ENCODE results near the gene OSBP2. TPM values are rescaled to one million over a fixed set of nuclear protein-coding genes. Genes with fewer than 3 reads are reported as not detected.

Gene OSBP2
- total RNA-seq, 1 donor from 2014 or later: 22.2 TPM

DNA sequence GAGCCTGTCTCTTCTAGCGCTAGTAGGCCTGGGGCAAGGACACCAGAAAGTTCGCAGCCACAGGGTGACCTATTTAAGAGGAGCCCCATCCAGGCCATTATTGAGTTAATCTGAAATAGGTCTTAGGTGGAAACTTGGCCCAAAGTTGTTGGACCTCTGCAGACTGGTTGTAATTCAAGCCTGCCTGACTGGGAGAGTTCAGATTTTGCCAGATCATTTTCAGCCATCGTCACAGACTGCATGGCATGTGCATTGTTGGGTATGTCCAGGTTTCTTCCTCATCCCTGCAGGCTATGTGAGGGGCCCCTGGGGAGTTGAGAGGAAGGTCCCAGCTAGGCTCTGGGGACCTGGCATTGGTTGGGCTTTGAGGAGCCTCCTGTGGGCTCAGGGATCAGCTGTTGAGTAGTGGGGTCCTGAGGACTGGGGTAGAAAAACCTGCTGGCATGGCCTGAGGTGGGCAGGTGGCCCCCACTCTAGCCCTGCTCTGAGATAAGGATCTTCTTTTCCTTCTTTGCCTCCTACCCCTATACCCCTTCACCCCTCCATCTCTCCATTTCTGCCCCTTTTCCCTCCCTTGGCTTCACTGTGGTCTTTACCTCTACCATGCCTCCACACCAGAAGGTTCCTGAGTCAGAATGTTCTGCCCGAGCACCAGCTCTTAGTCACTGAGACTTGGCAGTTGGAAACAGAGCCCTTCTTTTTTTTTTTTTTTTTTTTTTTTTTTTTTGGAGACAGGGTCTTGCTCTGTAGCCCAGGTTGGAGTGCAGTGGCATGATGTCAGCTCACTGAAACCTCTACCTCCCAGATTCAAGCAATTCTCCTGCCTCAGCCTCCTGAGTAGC lies 161.2 kb downstream of the OSBP2 start:
- Histone ChIP-seq H3K9me3 (replicated peaks) (peaks cover 16% of the 10 kb centered on the region), H3K4me3 (no peak overlapping the region), H3K4me1 (no peaks in the 10 kb centered on the region), H3K27ac (replicated peaks) (no peak overlapping the region), H3K27me3 (ENCODE audit: low read depth) (no peaks in the 10 kb centered on the region), H3K36me3 (no peaks in the 10 kb centered on the region)
- intact Hi-C loops (cut with micrococcal nuclease): no loop called here
- TF ChIP-seq, protein P1, sequence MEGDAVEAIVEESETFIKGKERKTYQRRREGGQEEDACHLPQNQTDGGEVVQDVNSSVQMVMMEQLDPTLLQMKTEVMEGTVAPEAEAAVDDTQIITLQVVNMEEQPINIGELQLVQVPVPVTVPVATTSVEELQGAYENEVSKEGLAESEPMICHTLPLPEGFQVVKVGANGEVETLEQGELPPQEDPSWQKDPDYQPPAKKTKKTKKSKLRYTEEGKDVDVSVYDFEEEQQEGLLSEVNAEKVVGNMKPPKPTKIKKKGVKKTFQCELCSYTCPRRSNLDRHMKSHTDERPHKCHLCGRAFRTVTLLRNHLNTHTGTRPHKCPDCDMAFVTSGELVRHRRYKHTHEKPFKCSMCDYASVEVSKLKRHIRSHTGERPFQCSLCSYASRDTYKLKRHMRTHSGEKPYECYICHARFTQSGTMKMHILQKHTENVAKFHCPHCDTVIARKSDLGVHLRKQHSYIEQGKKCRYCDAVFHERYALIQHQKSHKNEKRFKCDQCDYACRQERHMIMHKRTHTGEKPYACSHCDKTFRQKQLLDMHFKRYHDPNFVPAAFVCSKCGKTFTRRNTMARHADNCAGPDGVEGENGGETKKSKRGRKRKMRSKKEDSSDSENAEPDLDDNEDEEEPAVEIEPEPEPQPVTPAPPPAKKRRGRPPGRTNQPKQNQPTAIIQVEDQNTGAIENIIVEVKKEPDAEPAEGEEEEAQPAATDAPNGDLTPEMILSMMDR (IDR thresholded peaks at IDR 0.05; ENCODE audit: borderline replicate concordance): no peak
- no peak for DNase-seq

DNA sequence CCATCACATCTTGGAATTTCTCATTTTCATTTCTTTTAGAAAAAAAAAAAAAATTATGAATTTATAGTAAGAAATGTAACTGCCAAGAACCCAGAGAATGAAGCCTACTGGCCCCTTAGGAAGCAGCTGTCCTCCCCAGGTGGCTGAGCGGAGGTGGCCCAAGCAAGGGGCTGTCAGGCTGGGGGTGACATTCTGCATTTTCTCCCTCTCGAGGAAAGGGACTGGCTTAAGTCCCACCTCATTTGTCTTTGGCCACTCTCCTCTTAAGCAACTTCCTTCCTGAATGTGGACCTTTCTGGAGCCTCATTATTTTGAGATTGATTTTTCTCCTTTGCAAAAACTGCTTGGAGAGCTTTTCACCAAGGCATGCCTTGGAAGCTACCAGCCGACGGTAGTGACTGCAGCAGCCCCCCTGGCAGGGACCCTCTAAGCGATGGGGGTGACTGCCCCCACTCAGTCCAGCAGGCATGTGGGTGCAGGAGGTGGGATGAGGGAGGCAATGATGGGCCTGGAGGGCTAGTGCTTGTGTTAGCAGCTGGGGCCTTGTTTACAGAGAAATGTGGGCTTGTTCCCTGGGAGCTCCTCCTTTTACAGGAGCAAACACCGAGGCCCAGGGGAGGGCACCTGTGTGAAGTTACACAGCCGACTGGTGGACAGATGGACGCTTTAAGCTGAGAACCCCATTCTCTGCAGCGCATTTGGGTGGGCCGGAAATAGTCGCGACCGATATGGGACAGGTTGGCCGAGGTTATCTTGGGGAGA lies 162.2 kb downstream of the OSBP2 start:
- DNase-seq: no peak
- H3K4me3 ChIP-seq: no peak overlapping the region
- no peaks in the 10 kb centered on the region for H3K4me1 ChIP-seq
- intact Hi-C loops (cut with micrococcal nuclease): no loop called here
- no peaks in the 10 kb centered on the region for H3K36me3 ChIP-seq
- peaks cover 12% of the 10 kb centered on the region for H3K9me3 ChIP-seq (replicated peaks)
- TF ChIP-seq, protein P1 (IDR thresholded peaks at IDR 0.05; ENCODE audit: borderline replicate concordance): no peak
- no peaks in the 10 kb centered on the region for H3K27me3 ChIP-seq (ENCODE audit: low read depth)
- H3K27ac ChIP-seq (replicated peaks): no peak overlapping the region

DNA sequence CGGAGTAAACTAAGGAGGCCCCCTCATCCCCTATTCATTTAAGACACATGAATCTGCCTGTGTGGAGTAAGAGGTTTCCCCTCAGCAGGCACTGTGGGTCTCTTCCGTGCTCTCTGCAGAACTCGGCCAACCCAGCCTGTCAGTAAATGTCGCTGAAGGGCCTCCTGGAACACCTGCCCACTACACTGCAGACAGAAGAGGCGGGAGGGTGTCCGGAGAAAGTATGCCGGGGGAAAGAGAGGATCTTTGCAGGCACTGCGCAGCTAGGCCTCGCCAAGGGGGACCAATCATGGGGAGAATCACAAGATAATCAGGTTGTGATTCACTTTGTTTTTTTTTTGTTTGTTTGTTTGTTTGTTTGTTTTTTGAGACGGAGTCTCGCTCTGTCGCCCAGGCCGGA lies 163.1 kb downstream of the OSBP2 start:
- Histone ChIP-seq H3K4me3 (no peak overlapping the region), H3K36me3 (no peaks in the 10 kb centered on the region), H3K27ac (replicated peaks) (no peak overlapping the region), H3K4me1 (no peaks in the 10 kb centered on the region), H3K27me3 (ENCODE audit: low read depth) (no peaks in the 10 kb centered on the region), H3K9me3 (replicated peaks) (peaks cover 6% of the 10 kb centered on the region)
- intact Hi-C loops (cut with micrococcal nuclease): no loop called here
- TF ChIP-seq, protein P1 (IDR thresholded peaks at IDR 0.05; ENCODE audit: borderline replicate concordance): no peak
- no peak for DNase-seq

DNA sequence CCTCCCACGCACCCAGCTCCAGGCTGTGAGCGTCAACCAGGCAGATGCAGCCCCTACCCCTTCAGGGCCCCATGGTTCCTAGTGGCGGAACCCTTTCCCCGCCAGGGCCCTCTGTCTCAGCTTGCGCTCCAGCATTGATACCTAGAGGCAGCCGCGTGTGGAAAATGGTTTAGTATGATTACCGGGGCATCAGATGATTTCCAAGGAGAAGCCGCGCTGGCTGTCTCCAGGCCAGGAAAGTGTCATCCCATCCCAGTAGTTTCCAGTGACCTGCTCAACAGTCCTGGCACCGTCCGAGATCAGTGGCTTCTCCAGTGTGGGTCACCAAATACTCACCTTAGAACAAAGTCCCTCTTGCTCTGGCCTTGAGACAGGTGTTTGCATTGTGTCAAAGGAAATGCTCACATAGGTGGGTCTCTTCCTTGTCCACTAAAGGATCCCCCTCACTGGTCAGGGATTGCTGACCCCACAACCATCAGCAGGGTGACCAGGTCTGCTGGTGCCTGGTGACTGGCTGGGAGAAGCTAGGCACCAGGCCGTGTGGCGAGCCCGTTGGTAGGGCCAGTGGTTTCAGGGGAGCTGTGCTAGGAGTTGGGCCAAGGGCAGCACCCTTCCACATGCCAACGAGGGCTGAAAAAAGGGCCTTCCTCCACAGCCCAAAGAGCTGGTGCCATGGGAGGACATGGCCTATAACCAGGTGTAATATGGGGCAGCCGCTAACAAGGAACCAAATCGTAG lies 164.5 kb downstream of the OSBP2 start:
- Histone ChIP-seq H3K27ac (replicated peaks) (no peak overlapping the region), H3K27me3 (ENCODE audit: low read depth) (no peaks in the 10 kb centered on the region), H3K36me3 (no peaks in the 10 kb centered on the region), H3K4me1 (no peaks in the 10 kb centered on the region), H3K9me3 (replicated peaks) (no peaks in the 10 kb centered on the region), H3K4me3 (no peak overlapping the region)
- intact Hi-C loops (cut with micrococcal nuclease): no loop called here
- DNase-seq: no peak
- TF ChIP-seq, protein P1 (IDR thresholded peaks at IDR 0.05; ENCODE audit: borderline replicate concordance): no peak

DNA sequence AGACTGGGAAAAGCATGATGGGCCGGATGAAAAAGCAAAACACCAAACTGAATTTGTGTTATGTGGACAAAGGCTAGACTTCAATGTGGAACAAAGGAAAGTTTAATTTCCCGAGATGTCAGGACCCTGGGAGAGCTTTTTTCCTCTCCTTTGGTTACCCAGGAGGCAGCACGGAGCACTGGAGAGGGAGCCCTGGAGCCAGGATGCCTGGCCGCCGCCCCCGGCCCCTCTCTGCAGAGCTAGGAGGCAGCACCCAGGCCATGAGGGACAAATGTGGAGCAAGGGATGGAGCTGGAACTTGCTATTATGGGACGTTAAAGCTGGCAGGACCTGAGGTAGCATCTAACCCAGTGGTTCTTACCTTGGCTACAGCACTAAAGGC lies 165.0 kb downstream of the OSBP2 start:
- H3K27ac ChIP-seq (replicated peaks): no peak overlapping the region

More for the DNA sequence above, 165.0 kb downstream of the OSBP2 start:
- H3K36me3 ChIP-seq: no peaks in the 10 kb centered on the region
- no peak for DNase-seq
- no peak overlapping the region for H3K4me3 ChIP-seq
- intact Hi-C loops (cut with micrococcal nuclease): no loop called here
- TF ChIP-seq, protein P1 (IDR thresholded peaks at IDR 0.05; ENCODE audit: borderline replicate concordance): no peak
- no peaks in the 10 kb centered on the region for H3K4me1 ChIP-seq
- no peaks in the 10 kb centered on the region for H3K27me3 ChIP-seq (ENCODE audit: low read depth)
- H3K9me3 ChIP-seq (replicated peaks): no peaks in the 10 kb centered on the region

Data from left ventricle myocardium inferior (tissue), 1 donor.